HS-27A (cell line): ENCODE measurements around the gene OPCML.
A peak's percentile ranks its signal among the peaks of the same experiment; 100 is the strongest.

Experiments used
- DNase-seq: peaks from one replicate; pipeline ENCODE4 v3.0.0-alpha.2; 2012; ENCODE audit warnings: low read depth, missing footprints

Gene OPCML

DNA sequence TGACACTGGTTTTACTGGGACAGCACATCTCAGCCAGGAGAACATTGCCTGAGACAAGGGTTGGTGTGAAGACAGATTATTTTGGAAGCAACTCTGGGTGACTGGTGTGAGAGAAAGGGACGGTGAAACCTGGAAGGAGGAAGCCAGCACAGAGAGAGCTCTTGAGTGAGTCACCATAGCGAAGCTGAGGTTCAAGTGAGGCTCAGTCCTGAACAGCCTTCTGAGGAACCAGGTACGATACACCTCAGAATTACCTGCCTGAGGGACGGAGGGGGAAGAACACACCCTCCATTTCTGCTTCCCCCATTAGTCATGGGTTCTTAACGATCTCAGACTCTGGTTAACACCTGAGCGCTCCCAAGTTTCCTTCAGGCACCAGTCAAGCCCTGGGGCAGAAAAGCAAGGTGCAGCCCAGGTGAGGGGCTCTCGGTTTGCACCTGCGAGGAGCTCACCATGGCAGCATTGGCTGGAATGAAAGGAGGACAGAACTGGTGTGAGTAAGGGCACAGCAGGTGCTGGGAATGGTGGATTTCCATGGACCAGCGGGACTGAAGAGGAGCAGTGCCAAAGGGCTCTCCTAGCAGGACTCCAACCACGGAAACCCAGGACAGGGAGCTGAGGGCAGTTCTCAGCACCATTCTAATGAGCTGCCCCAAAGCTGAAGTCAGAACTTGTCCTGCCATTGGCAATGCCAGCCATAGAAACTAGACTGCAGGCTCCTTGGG lies 459.3 kb downstream of the OPCML start:
- no peak for DNase-seq

- no peak for DNase-seq
Measured at GRCh38 chr11:133072378-133072777, 459.9 kb downstream of the OPCML start.

- no peak for DNase-seq
Measured at GRCh38 chr11:133070791-133071190, 461.5 kb downstream of the OPCML start.

- no peak for DNase-seq
Measured at GRCh38 chr11:133070021-133070713, 462.1 kb downstream of the OPCML start.

DNA sequence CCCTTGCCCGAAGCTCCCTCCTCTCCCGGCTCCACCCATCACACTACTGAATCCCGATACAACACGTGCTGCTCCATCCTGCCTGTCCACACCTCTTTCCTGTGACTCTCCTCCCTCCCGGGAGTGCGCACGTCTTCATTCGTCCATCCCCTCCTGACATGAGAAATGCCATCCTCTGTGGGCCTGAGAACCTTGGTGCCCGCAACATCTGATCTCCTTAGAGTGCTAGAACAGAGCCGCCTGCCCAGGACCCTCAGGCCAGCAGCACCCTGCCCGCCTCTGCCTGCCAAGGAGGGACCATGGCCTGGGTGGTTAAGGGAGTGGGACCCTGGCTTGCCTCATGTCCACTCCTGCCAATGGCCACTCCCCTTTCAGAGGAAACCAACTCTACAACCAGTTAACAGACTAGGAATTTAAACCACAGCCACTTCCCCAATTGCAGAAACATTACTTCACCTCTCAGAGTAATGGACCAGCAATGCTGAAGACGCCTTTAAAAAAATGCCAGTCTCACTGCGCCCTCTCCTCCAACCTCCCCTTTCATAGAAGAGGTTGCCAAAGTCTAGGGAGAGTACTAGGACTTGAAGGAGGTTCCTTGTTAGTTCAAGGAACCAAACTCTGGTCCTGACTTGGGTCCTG lies 466.3 kb downstream of the OPCML start:
- no peak for DNase-seq

DNA sequence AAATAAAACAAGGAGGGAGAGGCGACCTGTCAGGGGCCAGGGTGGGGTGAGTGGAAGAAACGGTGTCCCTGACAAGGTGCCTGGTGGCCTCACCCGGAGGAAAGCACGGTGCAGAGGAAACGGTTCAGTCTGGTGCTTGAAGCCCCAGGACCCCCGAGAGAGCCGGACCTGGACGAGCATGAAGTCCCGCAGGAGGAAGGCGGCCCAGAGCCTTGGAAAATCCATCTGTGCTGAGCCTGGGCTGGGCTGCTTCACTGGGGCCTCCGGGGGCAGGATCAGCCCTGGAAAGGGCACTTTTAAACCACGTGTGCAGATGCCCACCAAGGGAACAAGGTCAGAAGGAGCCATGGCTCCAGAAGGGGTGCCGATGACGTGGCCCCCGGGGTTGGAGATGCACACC lies 467.3 kb downstream of the OPCML start:
- DNase-seq, result no peak

- DNase-seq, result no peak
Measured at GRCh38 chr11:133064152-133064877, 468.0 kb downstream of the OPCML start.

GRCh38 chr11:133058501-133058900 lies 473.8 kb downstream of the OPCML start:
- no peak for DNase-seq

- no peak for DNase-seq
Measured at GRCh38 chr11:133053124-133053776, 479.1 kb downstream of the OPCML start.

GRCh38 chr11:133052537-133052936 lies 479.8 kb downstream of the OPCML start:
- DNase-seq, result no peak

DNA sequence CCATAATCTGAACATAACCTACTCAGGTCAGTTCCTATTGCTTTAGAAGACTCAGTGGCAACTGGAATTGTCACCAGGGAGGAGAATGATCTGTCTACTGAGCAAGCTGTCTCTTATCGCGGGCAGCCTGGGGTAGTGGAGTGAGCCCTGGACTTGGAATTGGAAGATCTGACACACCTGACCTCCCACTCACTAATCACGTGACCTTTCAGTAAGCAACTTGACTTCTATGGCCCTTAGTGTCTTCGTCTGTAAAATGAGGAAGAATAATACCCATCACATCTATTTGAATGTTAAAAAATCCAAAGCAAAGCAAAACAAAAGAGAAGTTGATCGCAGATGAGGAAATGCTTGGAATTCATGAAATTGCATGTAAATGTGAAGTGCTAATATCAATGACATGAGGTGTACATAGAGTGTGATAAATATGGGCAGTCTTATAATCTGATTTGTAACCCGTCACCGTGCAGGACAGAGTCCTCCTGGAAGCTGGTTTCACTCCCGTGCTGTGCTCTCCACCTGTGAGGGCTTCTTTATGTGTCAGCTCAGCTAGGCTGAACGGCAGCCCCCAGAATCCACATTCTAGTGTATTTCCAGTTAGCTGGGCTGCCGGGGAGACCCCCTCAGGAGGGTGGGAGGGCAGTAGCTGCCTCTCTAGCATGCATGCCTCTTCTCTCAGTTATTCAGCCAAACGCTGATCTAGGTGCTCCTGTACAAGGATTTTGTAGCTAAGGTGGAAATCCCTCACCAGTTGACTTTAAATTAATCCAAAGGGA lies 482.9 kb downstream of the OPCML start:
- DNase-seq, result no peak

- no peak for DNase-seq
Measured at GRCh38 chr11:133048270-133048669, 484.0 kb downstream of the OPCML start.

- DNase-seq, result no peak
Measured at GRCh38 chr11:133047771-133048115, 484.6 kb downstream of the OPCML start.

DNA sequence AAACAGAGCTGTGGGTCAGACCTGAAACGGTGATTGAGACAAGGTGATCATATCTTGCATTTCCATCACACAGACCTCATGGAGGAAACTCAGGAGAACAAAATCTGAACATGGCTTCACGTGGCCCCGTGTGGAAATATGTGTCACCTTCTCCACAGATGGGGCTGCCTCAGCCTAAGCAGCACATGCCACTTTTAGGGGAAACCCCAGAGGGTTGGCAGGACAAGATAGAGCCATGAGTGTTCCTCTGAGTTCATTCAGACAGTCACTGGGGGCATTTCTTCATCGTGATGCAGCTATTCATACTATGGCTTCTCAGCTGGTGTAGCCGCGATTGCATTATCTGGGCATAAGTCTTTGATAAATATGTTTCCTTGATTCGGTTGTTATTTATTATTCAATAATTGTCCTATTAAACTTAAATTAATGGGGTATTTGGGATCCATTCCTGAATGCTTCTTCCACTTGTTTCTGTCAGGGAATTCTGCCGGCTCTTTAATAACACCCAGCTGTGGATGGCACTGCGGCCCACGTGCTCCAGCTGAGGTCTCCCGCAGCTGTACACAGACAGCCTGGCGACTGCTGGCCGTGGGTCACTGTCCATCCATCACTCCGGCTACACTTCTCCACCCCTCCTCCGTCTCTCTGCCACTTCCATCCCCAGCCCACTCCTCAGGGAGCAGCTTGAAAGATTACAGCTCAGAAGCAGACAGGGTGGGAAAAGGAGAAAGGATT lies 485.1 kb downstream of the OPCML start:
- DNase-seq, result no peak

- no peak for DNase-seq
Measured at GRCh38 chr11:133046252-133046651, 486.0 kb downstream of the OPCML start.

- DNase-seq, result no peak
Measured at GRCh38 chr11:133041928-133042882, 490.1 kb downstream of the OPCML start.

DNA sequence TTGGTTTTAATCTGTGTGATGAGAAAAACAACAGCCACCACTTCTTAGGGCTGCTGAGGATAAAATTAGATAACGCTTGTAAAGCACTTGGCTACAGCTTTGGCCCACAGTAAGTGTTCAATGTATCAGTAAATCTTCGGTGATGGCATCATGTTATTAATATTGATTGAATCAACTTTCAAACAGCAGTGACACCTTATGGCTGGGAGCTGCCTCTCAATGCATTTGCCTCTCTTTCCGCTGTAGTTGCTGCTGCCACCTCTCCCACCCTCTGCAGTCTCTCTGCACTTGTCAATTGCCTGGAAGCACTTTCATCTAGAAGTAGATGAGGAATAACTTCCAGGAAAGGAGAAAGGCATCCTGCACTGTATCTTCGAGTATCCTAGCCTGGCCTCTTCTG lies 491.1 kb downstream of the OPCML start:
- no peak for DNase-seq

DNA sequence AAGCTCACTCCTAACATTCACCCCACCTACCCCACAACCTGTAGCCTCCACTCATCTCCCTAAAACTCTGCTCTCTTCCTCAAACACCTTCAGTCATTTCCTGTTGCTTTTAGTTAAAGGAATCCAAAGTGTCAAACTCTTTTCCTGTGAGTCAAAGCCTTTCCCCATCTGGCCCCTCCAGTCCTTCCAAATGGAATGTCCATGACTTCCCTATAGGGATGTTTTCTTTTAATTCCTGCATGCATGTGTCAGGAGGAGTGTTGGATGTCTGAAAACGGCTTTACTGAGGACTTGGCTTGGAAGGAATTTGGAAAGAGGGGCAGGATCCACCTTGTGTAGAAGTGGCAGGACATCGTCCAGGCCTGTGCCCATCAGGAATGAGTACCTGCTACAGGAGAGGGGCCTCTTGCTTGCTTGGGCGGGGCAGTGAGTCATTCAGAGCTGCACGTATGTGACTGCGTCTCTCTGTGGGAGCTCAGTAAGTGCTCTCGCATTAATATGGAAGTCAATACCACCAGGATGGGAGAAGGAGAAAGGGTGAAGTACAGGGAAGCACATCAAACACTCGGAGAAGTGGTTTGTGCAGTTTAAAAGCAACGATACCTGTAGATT lies 491.9 kb downstream of the OPCML start:
- DNase-seq, result peak; percentile 20

GRCh38 chr11:133038850-133039249 lies 493.5 kb downstream of the OPCML start:
- no peak for DNase-seq
